Neuronal stem cell (in vitro differentiated cells): ENCODE data around the gene TNS3.

ENCODE experiments used
- DNase-seq: peaks from one replicate; pipeline ENCODE4 v3.0.0-alpha.2; 2013; ENCODE audit warnings: low spot score
- H2AFZ ChIP-seq: one replicate; pipeline ENCODE4 v1.6.1; 2013; ENCODE audit warnings: mild to moderate bottlenecking, low read length, inconsistent platforms
- H2AK5ac ChIP-seq: 2 replicates; pipeline ENCODE4 v1.6.1; 2013; ENCODE audit warnings: low read depth, mild to moderate bottlenecking, inconsistent platforms, low read length, moderate library complexity, mixed read lengths
- H2BK120ac ChIP-seq: 2 replicates; pipeline ENCODE4 v1.6.1; 2013; ENCODE audit warnings: low read depth, mild to moderate bottlenecking, inconsistent platforms, low read length, moderate library complexity, mixed read lengths
- H2BK12ac ChIP-seq: one replicate; pipeline ENCODE4 v1.6.1; 2013; ENCODE audit warnings: low read length, inconsistent platforms
- H2BK15ac ChIP-seq: 2 replicates; pipeline ENCODE4 v1.6.1; 2013; ENCODE audit warnings: mild to moderate bottlenecking, low read length, inconsistent platforms, mixed read lengths
- H2BK5ac ChIP-seq: one replicate; pipeline ENCODE4 v1.6.1; 2013; ENCODE audit warnings: inconsistent platforms, mild to moderate bottlenecking, low read length, moderate library complexity
- H3K14ac ChIP-seq: one replicate; pipeline ENCODE4 v1.6.1; 2013; ENCODE audit warnings: low read length, inconsistent platforms
- H3K18ac ChIP-seq: 2 replicates; pipeline ENCODE4 v1.6.1; 2013; ENCODE audit warnings: low read length, inconsistent platforms
- H3K23ac ChIP-seq: 2 replicates; pipeline ENCODE4 v1.6.1; 2013; ENCODE audit warnings: low read depth, mild to moderate bottlenecking, mixed read lengths, low read length, inconsistent platforms; ENCODE audit not compliant: poor library complexity
- H3K27ac ChIP-seq: replicated peaks from 3 replicates; pipeline ENCODE4 v1.5.1; 2013; ENCODE audit warnings: low read length, inconsistent platforms
- H3K27me3 ChIP-seq, 3 experiments: 2 replicates each; pipeline ENCODE4 v1.6.1; 2013; ENCODE audit warnings: low read length in 3 of 3, mild to moderate bottlenecking in 2 of 3, inconsistent platforms in 1 of 3, low read depth in 1 of 3, mixed read lengths in 1 of 3, moderate library complexity in 1 of 3; ENCODE audit not compliant: control insufficient read depth in 3 of 3, insufficient read depth in 3 of 3
- H3K36me3 ChIP-seq, 2 donors: replicated peaks in 1 of 2; 2 replicates each; pipeline ENCODE4 v1.6.1; 2013; ENCODE audit warnings: low read length in 2 of 2; ENCODE audit not compliant: control insufficient read depth in 2 of 2, insufficient read depth in 2 of 2
- H3K4ac ChIP-seq: 2 replicates; pipeline ENCODE4 v1.6.1; 2013; ENCODE audit warnings: inconsistent platforms, mild to moderate bottlenecking, low read length, moderate library complexity
- H3K4me1 ChIP-seq, 2 donors: 1 replicate in 1 of 2; 2 replicates in 1 of 2; pipeline ENCODE4 v1.6.1; 2013; ENCODE audit warnings: low read length in 2 of 2, low read depth in 1 of 2; ENCODE audit not compliant: control insufficient read depth in 2 of 2, insufficient read depth in 1 of 2
- H3K4me2 ChIP-seq: one replicate; pipeline ENCODE4 v1.6.1; 2013; ENCODE audit warnings: mild to moderate bottlenecking, low read length, inconsistent platforms; ENCODE audit not compliant: insufficient read depth, poor library complexity, severe bottlenecking
- H3K4me3 ChIP-seq, 2 donors: 2 replicates each; pipeline ENCODE4 v1.5.1; 2013; ENCODE audit warnings: low read length in 2 of 2, mild to moderate bottlenecking in 2 of 2, inconsistent platforms in 1 of 2, moderate library complexity in 1 of 2
- H3K79me1 ChIP-seq: one replicate; pipeline ENCODE4 v1.6.1; 2013; ENCODE audit warnings: low read depth, mild to moderate bottlenecking, inconsistent platforms, low read length, moderate library complexity
- H3K9ac ChIP-seq: one replicate; pipeline ENCODE4 v1.6.1; 2013; ENCODE audit warnings: mild to moderate bottlenecking, low read depth, low read length, inconsistent platforms; ENCODE audit not compliant: poor library complexity
- H3K9me3 ChIP-seq, 2 donors: replicated peaks in 1 of 2; 2 replicates each; pipeline versions ENCODE3 to v1.6.1; 2013; ENCODE audit warnings: low read length in 2 of 2, mild to moderate bottlenecking in 2 of 2, inconsistent platforms in 1 of 2, low read depth in 1 of 2, mixed read lengths in 1 of 2, moderate library complexity in 1 of 2; ENCODE audit not compliant: control insufficient read depth in 2 of 2, insufficient read depth in 1 of 2
- H4K8ac ChIP-seq: one replicate; pipeline ENCODE4 v1.6.1; 2013; ENCODE audit warnings: low read depth, mild to moderate bottlenecking, inconsistent platforms, low read length, moderate library complexity
- H4K91ac ChIP-seq: one replicate; pipeline ENCODE4 v1.6.1; 2013; ENCODE audit warnings: low read length, low read depth, mild to moderate bottlenecking, inconsistent platforms; ENCODE audit not compliant: poor library complexity
- WGBS, 2 donors: extraction: QIAGEN DNeasy Blood & Tissue Kit; methylation state at CpG; one replicate each; pipeline ENCODE4 v1.1.7; 2013; ENCODE audit warnings: missing lambda C conversion rate in 2 of 2, mixed read lengths in 1 of 2; ENCODE audit not compliant: insufficient read length in 2 of 2, insufficient replicate concordance in 1 of 2; ENCODE audit errors: extremely low coverage in 2 of 2; 5-methylcytosine and 5-hydroxymethylcytosine counted together

The TNS3 gene

DNA sequence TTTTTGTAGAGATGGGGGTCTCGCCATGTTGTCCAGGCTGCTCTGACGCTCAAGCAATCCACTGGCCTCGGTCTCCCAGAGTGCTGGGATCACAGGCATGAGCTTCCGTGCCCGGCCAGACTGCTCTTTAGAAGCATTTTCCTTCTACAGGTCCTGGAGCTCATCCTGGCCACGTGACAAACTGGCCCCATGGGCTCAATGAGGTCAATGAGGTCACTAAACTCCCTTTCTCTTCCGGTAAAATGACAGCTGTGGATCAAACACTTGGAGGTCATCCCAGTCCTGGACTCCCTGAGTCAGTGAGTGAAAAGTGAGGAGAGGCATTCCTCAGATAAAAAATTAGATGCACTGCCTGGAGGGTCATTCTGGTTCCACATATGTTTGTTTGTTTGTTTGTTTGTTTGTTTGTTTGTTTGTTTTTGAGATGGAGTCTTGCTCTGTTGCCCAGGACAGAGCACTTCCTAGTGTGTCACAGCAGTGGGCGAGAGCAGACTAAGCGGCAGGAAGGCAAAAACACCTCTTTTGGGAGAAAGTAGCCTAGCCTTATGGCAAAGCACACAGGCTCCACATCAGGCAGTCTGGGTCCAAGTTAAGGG, 134.9 kb downstream of the TNS3 start:
- no peak overlapping the region for H3K9ac ChIP-seq
- no peak overlapping the region for H2BK15ac ChIP-seq
- no peak overlapping the region for H3K14ac ChIP-seq
- no peak overlapping the region for H3K4ac ChIP-seq
- H2BK12ac ChIP-seq, result no peak overlapping the region
- no peak overlapping the region for H2AFZ ChIP-seq
- H3K23ac ChIP-seq, result no peak overlapping the region
- H2BK5ac ChIP-seq, result no peak overlapping the region
- H4K8ac ChIP-seq, result no peak overlapping the region
- no peak overlapping the region for H3K4me2 ChIP-seq
- no peak overlapping the region for H2BK120ac ChIP-seq
- peaks cover 5 to 20% of the 10 kb centered on the region in 2 donors for H3K4me1 ChIP-seq
- H3K4me3 ChIP-seq, result no peak overlapping the region
- H2AK5ac ChIP-seq, result no peak overlapping the region
- H3K27me3 ChIP-seq, result no peaks in the 10 kb centered on the region
- H3K9me3 ChIP-seq, result no peaks in the 10 kb centered on the region
- peak overlapping the region; percentile 67 for H3K18ac ChIP-seq
- no CpG with 5 or more reads among the region's 9 CpGs for WGBS, 2 donors
- no peak overlapping the region for H3K27ac ChIP-seq
- H3K79me1 ChIP-seq, result peaks cover 11% of the 10 kb centered on the region
- DNase-seq, result no peak
- no peak overlapping the region for H4K91ac ChIP-seq
- H3K36me3 ChIP-seq, result no peaks in the 10 kb centered on the region

DNA sequence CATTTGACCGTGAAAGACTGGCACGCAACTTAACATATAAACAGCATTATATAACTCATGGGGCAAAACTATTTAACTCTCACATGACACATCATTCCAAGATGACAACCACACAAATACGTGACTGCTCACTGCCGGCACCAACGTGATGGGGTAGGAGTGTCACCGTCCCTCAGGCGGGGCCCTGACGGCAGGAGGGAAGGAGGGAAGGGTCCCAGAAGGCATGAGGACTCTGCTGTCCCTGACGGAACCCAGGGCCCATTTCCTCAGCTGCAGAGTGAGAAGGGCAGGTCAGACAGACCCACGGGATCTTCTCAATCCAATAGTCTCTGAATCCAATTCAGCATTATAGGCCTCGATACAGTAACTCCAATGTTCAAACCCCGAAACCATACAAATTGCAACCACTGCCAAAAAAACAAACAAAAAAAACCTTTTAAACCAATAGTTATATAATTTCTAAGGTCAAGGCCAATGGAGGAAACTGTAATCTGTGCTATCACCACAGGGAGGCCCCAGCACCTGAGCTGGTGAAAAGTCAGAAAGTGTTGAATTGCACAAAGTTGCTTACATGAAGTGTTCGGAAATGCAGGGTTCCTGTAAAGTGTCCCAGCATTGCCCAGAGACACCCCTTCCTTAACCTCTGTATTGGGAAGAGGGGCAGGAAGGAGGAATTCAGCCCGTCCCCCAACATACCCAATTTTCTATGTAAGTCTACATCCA, 137.4 kb downstream of the TNS3 start:
- no peak for DNase-seq
- no peak overlapping the region for H3K14ac ChIP-seq
- no peak overlapping the region for H2BK5ac ChIP-seq

DNA sequence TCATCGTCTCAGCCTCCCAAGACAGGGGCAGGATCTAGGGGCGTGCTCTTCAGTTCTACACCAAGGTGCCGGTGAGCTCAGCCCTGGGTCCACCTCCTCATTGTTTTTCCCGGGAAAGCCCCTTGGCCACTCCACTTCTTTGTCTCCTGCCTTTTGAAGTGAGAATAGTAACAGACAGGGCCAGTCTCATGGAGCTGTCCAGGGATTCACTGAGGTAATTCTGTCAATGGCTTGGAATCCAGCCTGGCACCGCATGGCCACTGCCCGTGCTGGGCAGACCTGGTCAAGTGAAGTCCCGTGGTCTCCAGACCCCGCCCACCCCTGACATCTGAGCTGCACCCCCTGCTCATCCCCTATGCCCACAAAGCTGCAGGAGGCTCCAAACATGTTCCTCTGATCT, 138.9 kb downstream of the TNS3 start:
- Histone ChIP-seq H3K9ac (no peak overlapping the region), H3K4me3 (no peak overlapping the region), H4K91ac (no peak overlapping the region), H2AFZ (no peak overlapping the region), H3K14ac (no peak overlapping the region), H2BK5ac (no peak overlapping the region), H3K9me3 (no peaks in the 10 kb centered on the region), H3K36me3 (peaks cover 0 to 14% of the 10 kb centered on the region in 2 donors), H3K27me3 (no peaks in the 10 kb centered on the region), H3K4me1 (peaks cover 5 to 16% of the 10 kb centered on the region in 2 donors), H3K23ac (no peak overlapping the region), H4K8ac (no peak overlapping the region), H3K18ac (no peak overlapping the region), H3K79me1 (peaks cover 14% of the 10 kb centered on the region), H2AK5ac (no peak overlapping the region), H2BK12ac (no peak overlapping the region), H3K27ac (no peak overlapping the region), H2BK120ac (no peak overlapping the region), H3K4ac (no peak overlapping the region), H2BK15ac (no peak overlapping the region), H3K4me2 (no peak overlapping the region)
- WGBS, 2 donors, result no CpG with 5 or more reads among the region's 8 CpGs
- DNase-seq, result no peak

More for the DNA sequence above, 137.4 kb downstream of the TNS3 start:
- no peak overlapping the region for H2AK5ac ChIP-seq
- peaks cover 5 to 16% of the 10 kb centered on the region in 2 donors for H3K4me1 ChIP-seq
- no peak overlapping the region for H2BK12ac ChIP-seq
- peaks cover 14% of the 10 kb centered on the region for H3K79me1 ChIP-seq
- H2BK120ac ChIP-seq, result no peak overlapping the region
- H3K27ac ChIP-seq, result no peak overlapping the region
- no peak overlapping the region for H4K91ac ChIP-seq
- H3K9ac ChIP-seq, result no peak overlapping the region
- H3K4ac ChIP-seq, result no peak overlapping the region
- no peak overlapping the region for H3K23ac ChIP-seq
- peaks cover 0 to 2% of the 10 kb centered on the region in 2 donors for H3K36me3 ChIP-seq
- H3K18ac ChIP-seq, result no peak overlapping the region
- H4K8ac ChIP-seq, result no peak overlapping the region
- H2BK15ac ChIP-seq, result no peak overlapping the region
- H3K4me3 ChIP-seq, result no peak overlapping the region
- no peak overlapping the region for H2AFZ ChIP-seq
- no peaks in the 10 kb centered on the region for H3K27me3 ChIP-seq
- no peaks in the 10 kb centered on the region for H3K9me3 ChIP-seq
- no CpG with 5 or more reads among the region's 14 CpGs for WGBS, 2 donors
- no peak overlapping the region for H3K4me2 ChIP-seq

DNA sequence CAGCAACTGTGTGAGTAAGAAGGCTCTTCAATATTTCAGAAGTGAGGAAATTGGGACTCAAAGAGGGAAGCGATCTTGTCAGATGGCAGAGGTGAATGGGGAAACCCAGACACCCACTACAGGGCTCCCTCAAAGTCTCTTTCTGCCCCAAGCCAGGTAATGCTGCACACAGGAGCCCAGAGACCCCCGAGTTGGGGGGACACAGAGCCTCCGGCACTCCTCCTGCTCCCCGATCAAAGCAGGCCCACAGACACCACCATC, 139.4 kb downstream of the TNS3 start:
- Histone ChIP-seq H2BK120ac (no peak overlapping the region), H2AK5ac (no peak overlapping the region), H3K23ac (no peak overlapping the region), H2AFZ (no peak overlapping the region), H3K9me3 (no peaks in the 10 kb centered on the region), H3K18ac (peak overlapping the region; percentile 81), H3K4me1 (peaks cover 5 to 16% of the 10 kb centered on the region in 2 donors), H3K27ac (no peak overlapping the region), H3K4me3 (no peak overlapping the region), H3K27me3 (no peaks in the 10 kb centered on the region), H3K79me1 (peaks cover 14% of the 10 kb centered on the region), H2BK15ac (no peak overlapping the region), H3K36me3 (peaks cover 0 to 14% of the 10 kb centered on the region in 2 donors), H4K91ac (no peak overlapping the region), H2BK12ac (no peak overlapping the region), H3K4ac (no peak overlapping the region), H3K4me2 (no peak overlapping the region), H3K14ac (no peak overlapping the region), H4K8ac (no peak overlapping the region), H2BK5ac (no peak overlapping the region), H3K9ac (no peak overlapping the region)
- no CpG with 5 or more reads among the region's 4 CpGs for WGBS, 2 donors
- no peak for DNase-seq
